Measurements from ENCODE around the gene ABCG8.
A peak's percentile ranks its signal among the peaks of the same experiment; 100 is the strongest.
"Not testable (repeated sequence)": the region's sequence is repeated elsewhere in the genome, so short reads cannot be mapped to it uniquely, and the experiment has no call there.

The ABCG8 gene

GRCh38 chr2:43874776-43875451 is 36.1 kb downstream of the ABCG8 start:
- DNase-seq (ENCODE audit: low read depth): no peak

DNA sequence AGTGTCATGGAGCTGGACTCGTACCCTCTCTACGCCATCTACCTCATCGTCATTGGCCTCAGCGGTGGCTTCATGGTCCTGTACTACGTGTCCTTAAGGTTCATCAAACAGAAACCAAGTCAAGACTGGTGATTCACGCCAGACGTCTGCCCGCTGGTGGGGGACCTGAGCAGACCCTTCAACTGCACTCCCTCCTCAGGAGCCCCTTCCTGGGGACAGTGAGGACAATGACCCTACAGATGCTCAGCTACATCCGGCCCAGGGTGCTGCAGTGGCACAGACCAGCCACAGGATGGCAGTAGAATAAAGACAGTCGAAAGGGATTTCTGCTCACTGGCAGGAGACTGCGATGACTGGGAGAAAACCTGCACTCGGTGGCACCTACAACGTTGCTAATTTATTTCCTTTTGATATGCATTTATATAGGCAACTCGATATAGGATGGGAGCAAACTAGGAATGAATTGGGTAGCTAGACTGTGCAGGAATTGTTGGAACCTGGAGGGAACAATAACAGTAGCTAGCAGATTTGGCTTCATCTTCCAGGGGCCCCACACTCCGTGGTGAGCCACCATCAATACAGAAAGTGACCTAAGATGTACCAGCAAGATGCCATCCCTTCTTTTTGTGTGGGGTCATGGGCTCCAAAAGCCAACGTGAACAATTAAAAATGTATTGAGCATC is 39.2 kb downstream of the ABCG8 start:
- DNase-seq (ENCODE audit: low read depth): peak; percentile 13

DNA sequence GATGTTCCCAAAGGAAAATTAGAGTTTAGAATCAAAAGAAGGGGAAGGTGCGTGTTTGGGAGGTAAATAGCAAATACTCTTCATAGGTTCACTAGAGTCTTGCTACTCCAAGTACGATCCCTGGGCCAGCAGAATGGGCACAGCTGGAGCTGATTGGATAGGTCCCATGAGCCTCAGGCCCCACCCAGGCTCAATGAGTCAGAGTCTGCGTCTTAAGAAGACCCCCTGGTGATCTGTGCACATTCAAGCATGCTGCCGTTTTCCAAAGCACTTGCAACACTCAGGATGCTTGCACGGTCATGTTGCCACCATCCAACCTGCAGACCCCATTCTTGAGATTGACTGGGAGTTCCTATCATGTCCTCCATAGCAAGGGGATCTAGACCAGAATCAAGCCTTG is 40.5 kb downstream of the ABCG8 start:
- no peak for DNase-seq (ENCODE audit: low read depth)

DNA sequence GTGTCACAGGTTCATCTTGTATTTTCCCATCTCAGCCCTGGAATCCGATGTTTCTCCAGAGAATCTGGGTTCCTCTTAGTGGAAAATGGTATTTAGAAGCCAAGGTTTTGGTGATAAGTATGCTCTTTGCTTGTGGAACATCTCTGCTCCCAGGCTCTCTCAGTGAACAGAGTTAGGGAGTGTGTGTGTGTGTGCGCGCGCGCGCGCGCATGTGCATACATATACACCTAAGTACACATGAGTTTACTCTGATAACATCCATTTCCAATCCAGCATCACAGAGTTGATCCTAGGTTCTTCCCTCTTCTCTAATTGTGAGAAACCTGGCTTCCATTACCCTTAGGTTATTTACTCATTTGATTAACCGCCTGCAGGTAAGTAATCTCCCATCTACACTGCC is 41.7 kb downstream of the ABCG8 start:
- no peak for DNase-seq (ENCODE audit: low read depth)

DNA sequence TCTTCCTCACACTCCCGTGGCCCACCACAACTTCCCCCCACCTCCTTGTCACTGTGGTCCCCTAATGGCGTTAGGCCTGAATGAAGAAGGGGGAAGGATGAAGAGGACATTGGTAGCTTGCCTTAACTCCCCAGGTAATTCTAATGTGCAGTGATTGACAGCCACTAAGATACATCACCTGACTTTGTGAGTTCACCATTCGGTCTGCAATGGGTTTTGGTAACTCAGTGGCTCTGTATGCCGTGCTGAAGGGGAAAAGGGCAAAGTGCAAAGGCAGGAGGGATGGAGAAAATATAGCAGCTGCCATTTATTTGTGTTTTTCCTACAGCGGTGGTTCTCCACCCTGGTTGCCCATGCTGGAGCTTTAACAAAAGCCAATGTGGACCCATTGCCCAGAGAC is 42.2 kb downstream of the ABCG8 start:
- DNase-seq (ENCODE audit: low read depth): no peak

- DNase-seq (ENCODE audit: low read depth): no peak
These were observed 43.5 kb downstream of the ABCG8 start for GRCh38 chr2:43882312-43882711.

DNA sequence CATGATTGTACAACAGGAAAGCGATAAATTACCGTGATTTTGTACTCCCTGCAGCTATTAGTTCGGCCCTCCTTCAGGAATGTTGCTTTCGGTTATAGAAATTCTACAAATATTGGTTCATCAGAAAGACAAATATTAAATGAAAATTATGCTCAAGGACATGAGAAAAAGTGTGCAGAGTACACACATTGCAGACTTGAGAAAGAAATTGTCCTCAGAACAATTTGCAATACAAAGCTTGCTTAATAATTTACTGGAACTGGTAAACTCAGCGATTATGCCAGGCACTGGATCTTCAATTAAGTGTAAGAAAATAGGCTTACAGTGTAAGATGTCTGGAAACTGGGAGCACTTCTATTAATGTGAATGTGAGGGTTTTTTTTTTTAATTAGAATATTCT is 45.9 kb downstream of the ABCG8 start:
- DNase-seq (ENCODE audit: low read depth): no peak

- no peak for DNase-seq (ENCODE audit: low read depth)
These were observed 46.4 kb downstream of the ABCG8 start for GRCh38 chr2:43885132-43885632.

- no peak for DNase-seq (ENCODE audit: low read depth)
These were observed 48.4 kb downstream of the ABCG8 start for GRCh38 chr2:43887176-43887575.

DNA sequence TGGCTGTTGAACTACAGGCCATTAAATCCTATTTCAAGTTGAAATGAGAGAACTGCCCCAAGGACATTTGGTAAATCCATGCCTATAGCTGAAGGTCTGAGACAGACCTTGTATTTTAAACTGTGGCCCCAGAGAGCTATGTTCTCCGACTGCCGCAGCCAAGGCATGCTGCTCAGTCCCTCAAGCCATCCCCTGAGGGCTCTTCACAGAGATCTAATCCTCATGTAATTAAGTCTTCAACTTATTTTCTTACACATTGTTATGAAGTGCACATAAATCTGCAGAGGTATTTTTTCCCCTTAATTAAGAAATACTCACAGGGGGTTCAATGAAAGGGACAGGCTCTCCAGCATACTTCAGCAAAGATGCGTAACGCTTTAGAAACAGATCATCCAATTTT is 50.6 kb downstream of the ABCG8 start:
- DNase-seq (ENCODE audit: low read depth): no peak

DNA sequence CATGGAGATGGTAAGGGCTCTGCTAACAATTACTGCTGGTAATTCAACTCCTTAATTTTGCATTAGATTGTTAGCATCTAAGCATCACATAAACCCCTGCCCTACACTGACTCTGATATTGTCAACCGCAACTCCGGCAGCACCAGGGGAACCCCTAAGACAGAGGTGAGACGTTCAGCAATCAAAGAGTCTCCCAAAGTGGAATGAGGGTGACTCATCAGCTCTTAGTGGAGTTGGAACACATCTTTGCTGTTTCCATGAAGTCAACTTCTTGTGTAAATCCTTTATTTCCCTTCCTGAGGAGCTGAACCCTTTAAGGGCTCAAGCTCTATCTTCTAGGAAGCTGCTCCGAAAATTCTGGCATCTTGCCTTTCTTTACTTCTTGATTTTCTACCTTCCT is 52.1 kb downstream of the ABCG8 start:
- no peak for DNase-seq (ENCODE audit: low read depth)

DNA sequence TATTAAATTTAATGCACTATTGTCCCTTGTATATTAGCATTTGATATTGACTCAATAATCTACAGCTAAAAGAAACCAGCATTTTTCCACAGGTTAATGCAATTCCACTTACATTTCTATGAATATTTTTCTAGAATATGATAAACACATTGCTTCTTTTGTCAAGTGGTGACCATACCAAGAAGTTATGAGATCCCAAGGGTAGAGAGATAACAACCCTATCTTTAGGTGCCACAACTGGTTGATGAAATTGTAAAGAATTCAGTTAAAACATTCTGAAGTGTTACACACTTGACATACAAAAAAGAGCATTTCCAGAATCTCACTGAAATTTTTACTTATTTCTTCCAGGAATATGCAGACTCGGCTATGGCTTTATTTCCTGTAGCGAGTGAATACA is 56.0 kb downstream of the ABCG8 start:
- no peak for DNase-seq (ENCODE audit: low read depth)

DNA sequence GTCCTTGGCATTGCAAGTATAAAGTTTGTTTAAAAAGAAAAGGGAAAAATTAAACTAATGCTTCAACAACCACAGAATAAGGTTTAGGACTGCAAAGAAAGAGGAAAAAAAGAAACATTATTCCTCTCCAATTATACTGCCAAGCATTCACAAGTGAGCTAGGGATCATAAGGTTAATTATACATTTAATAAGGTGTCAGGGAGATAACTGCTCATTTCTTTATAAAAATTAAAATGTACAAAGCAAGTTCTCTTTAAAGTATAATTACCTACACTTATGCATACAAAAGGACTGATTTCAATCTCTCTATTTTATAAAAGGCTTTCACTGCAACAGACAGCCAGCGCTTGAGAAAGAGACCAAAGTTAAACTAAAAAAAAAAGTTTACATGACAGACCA is 58.1 kb downstream of the ABCG8 start:
- no peak for DNase-seq (ENCODE audit: low read depth)

- DNase-seq (ENCODE audit: low read depth): no peak
These were observed 58.7 kb downstream of the ABCG8 start for GRCh38 chr2:43897492-43897891.

DNA sequence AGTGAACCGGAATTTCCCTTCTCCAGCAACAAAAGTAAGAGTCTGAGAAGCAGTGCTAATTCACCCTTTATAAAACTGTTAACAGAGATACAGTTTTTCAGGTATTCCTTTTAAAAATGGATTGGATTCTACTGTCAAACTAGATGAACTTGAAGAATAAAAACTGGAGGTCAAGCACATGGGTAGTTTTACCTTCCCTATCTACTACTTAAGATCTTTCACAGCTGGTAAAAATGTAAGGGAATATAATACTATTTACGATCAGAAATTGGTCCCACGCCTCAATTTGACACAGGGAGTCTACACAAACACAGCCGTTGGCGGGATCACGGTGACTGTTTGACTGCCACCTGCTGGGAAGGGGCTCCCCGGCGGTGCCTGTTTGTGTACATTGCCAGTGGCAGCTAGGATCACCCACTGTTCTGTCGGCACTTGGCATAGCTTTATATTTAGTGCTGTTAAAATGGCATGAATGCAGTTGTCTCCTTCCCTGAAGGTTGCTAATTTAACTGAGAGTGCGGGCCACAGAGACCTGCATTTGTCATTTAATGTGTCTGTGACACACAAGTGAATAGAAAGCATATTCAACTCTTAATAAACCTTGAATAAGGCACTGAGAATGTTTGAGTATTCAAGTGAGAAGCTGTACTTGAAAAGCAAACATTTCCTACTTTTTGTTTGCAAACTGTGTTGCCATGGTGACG is 59.5 kb downstream of the ABCG8 start:
- DNase-seq (ENCODE audit: low read depth): no peak

DNA sequence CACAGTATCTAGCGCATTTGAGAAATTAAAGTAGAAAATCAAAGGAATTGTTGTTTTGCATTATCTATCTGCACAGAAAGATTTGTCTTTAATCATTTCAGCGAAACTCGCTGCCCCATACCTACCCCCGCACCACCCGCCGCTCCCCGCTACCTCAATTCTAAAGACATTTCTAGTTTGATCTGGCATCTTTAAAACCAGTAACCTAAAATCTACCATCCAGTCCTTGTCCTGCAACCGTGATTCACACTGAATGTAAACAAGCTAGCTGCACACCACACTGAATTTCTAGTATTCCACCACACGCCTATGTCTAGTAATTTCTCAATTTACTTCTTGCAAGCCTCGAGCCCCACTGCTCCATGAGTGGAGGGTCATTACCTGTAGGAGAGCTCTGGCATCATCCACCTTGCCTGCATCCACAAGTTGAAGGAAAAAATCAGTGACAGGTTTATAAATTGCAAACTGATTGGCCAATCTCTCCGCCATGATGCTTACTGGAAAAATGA is 60.1 kb downstream of the ABCG8 start:
- DNase-seq (ENCODE audit: low read depth): no peak

GRCh38 chr2:43899589-43899988 is 60.8 kb downstream of the ABCG8 start:
- no peak for DNase-seq (ENCODE audit: low read depth)

DNA sequence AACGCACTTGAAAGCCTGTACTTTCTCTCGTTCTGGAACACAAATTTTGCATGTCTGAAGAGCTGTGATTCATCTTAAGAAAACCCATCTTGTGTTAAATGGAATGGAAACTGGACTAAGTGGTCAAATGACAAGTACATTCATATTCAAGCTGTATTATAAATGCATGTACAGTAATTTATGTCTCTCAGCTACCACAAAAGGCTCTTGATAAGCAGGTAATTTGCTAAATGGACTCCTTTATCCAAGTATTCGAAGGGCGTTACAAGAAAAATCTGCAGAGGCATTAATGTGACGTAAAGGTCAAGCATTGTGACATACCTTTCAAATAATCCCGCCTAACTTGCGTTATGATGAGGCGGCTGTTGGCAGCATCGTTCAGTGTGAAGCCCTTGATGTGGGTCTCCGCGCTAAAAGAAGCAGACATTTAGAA is 66.6 kb downstream of the ABCG8 start:
- DNase-seq (ENCODE audit: low read depth): no peak

DNA sequence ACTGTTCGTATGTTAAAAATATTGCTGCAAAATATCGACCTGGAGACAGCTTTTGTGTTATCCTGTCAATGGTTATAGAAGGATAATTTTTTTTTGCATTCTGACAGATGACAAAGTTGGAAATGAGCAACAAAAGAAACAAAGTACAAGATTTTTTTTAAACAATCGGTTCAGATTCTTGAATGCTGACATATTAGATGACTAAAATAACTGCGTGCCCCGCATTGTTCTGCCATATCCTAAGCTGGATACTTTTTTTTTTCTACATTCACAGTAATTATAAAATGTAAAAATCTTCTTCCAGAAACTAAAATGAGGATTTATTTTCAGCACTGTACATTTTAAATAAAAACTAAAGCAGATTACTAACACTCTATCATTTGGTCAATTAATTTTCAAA is 67.1 kb downstream of the ABCG8 start:
- no peak for DNase-seq (ENCODE audit: low read depth)

- DNase-seq (ENCODE audit: low read depth): no peak
These were observed 67.8 kb downstream of the ABCG8 start for GRCh38 chr2:43906448-43907109.

DNA sequence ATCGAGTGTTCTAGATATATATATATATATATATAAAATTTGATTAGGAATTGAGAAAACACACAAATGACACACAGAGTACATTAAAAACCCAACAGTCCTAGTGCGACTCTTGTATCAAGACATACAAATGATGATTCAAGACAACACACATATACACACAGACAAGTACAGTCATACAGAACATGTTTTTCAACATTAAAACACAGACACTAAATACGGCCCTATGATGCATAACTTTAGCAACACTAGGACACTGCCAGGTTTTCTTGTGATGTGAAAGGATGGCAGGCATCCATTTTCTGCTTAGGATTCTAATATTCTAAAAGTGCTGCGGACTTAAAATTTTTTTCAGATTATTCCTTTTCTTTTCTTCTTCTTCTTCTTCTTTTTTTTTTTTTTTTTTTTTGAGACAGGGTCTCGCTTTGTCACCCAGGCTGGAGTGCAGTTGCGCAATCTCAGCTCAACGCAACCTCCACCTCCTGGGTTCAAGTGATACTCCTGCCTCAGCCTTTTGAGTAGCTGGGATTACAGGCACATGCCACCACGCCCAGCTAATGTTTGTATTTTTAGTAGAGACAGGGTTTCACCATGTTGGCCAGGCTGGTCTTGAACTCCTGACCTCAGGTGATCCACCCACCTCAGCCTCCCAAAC is 72.5 kb downstream of the ABCG8 start:
- DNase-seq (ENCODE audit: low read depth): not testable (repeated sequence)

DNA sequence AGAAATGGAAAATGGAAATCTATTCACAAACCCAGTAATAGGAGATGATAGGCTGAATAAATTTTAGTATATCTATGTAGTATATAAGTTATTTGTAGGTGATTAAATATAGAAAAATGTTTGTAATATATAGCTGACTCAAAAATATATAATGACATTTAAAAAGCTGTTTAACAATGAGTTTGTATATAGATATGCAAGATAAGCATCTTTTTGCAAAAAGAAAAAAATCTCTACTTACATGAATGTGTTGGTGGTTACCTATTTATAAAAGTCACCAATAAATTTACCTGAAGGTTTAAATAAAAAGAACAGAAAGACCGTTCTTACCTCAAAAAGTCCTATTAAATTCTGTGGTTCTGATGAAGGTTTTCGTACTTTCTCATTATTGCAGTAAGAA is 85.7 kb downstream of the ABCG8 start:
- DNase-seq (ENCODE audit: low read depth): no peak
